Muscle of leg (tissue), 11 donors: ENCODE data around the gene NUCKS1. TPM values are rescaled to one million over a fixed set of nuclear protein-coding genes. Genes with fewer than 3 reads are reported as not detected.
A peak's percentile ranks its signal among the peaks of the same experiment; 100 is the strongest.

ENCODE experiments used
- DNase-seq: peaks from one replicate; pipeline ENCODE4 v3.0.0; 2013
- H3K27ac ChIP-seq: one replicate; pipeline ENCODE4 v1.5.1; 2013; ENCODE audit warnings: mild to moderate bottlenecking, low read length, control low read depth
- H3K27me3 ChIP-seq: one replicate; pipeline ENCODE4 v1.6.1; 2013; ENCODE audit warnings: low read length; ENCODE audit not compliant: control insufficient read depth, insufficient read depth
- H3K36me3 ChIP-seq: one replicate; pipeline ENCODE4 v1.6.1; 2013; ENCODE audit warnings: low read length; ENCODE audit not compliant: control insufficient read depth, insufficient read depth
- H3K4me1 ChIP-seq: one replicate; pipeline ENCODE4 v1.6.1; 2013; ENCODE audit warnings: low read length; ENCODE audit not compliant: control insufficient read depth, insufficient read depth
- H3K4me3 ChIP-seq: one replicate; pipeline ENCODE4 v1.5.1; 2013; ENCODE audit warnings: low read length, control low read depth
- H3K9me3 ChIP-seq: replicated peaks from 2 replicates; pipeline ENCODE4 v1.6.1; 2013; ENCODE audit warnings: low read depth, low read length; ENCODE audit not compliant: control insufficient read depth
- WGBS: methylation state at CpG from one replicate; pipeline ENCODE4 v1.1.5; 2013; ENCODE audit warnings: missing lambda C conversion rate; ENCODE audit not compliant: insufficient coverage; 5-methylcytosine and 5-hydroxymethylcytosine counted together
- polyA plus RNA-seq, 8 donors: library from polyadenylated mRNA; unstranded; fragments of 120-200 nt; gene quantifications; one replicate each; pipeline versions ENCODE4 v1.2.1 to v1.2.3, GENCODE V29; 2013; ENCODE audit warnings: inconsistent platforms in 1 of 8, low replicate concordance in 1 of 8; ENCODE audit not compliant: insufficient read length in 8 of 8, insufficient read depth in 1 of 8
- total RNA-seq: library from RNA; stranded (reverse); fragments of 120-200 nt; gene quantifications from one replicate; pipeline ENCODE4 v1.2.4, GENCODE V29; 2013

The NUCKS1 gene
- total and polyA plus RNA-seq, 9 donors = 160 to 284 (median 240) TPM

GRCh38 chr1:205704903-205705302, 45.1 kb downstream of the NUCKS1 start:
- peaks cover 4% of the 10 kb centered on the region for H3K36me3 ChIP-seq
- no peak overlapping the region for H3K27ac ChIP-seq
- H3K27me3 ChIP-seq = no peaks in the 10 kb centered on the region
- H3K9me3 ChIP-seq = no peaks in the 10 kb centered on the region
- no CpG with 5 or more reads among the region's 2 CpGs for WGBS
- peaks cover 26% of the 10 kb centered on the region for H3K4me1 ChIP-seq
- H3K4me3 ChIP-seq = no peak overlapping the region
- peak; percentile 45 for DNase-seq

GRCh38 chr1:205703072-205703471, 46.9 kb downstream of the NUCKS1 start:
- Histone ChIP-seq H3K4me3 (no peak overlapping the region), H3K27me3 (no peaks in the 10 kb centered on the region), H3K9me3 (no peaks in the 10 kb centered on the region), H3K27ac (no peak overlapping the region), H3K4me1 (peaks cover 14% of the 10 kb centered on the region), H3K36me3 (peaks cover 2% of the 10 kb centered on the region)
- WGBS = no CpG with 5 or more reads among the region's 1 CpG
- no peak for DNase-seq

GRCh38 chr1:205701891-205702290, 48.1 kb downstream of the NUCKS1 start:
- no peak for DNase-seq
- WGBS = 46% methylated on average over 3 of the region's 4 CpGs

GRCh38 chr1:205701420-205701819, 48.6 kb downstream of the NUCKS1 start:
- peaks cover 14% of the 10 kb centered on the region for H3K4me1 ChIP-seq
- H3K27me3 ChIP-seq = no peaks in the 10 kb centered on the region
- H3K4me3 ChIP-seq = no peak overlapping the region
- peak overlapping the region; percentile 68 for H3K27ac ChIP-seq
- no peak for DNase-seq
- H3K36me3 ChIP-seq = peaks cover 2% of the 10 kb centered on the region
- H3K9me3 ChIP-seq = no peaks in the 10 kb centered on the region
- no CpG with 5 or more reads among the region's 2 CpGs for WGBS

More at GRCh38 chr1:205701891-205702290, 48.1 kb downstream of the NUCKS1 start:
- H3K27me3 ChIP-seq = no peaks in the 10 kb centered on the region
- H3K9me3 ChIP-seq = no peaks in the 10 kb centered on the region
- H3K27ac ChIP-seq = peak overlapping the region; percentile 9
- H3K36me3 ChIP-seq = peaks cover 2% of the 10 kb centered on the region
- H3K4me3 ChIP-seq = no peak overlapping the region
- peaks cover 14% of the 10 kb centered on the region for H3K4me1 ChIP-seq

- WGBS = 0% methylated on average over 1 of the region's 2 CpGs
- DNase-seq = peak; percentile 77
These were observed 49.0 kb downstream of the NUCKS1 start for GRCh38 chr1:205700865-205701401.

GRCh38 chr1:205699416-205699815, 50.6 kb downstream of the NUCKS1 start:
- H3K27ac ChIP-seq = no peak overlapping the region
- no peak for DNase-seq
- no peaks in the 10 kb centered on the region for H3K27me3 ChIP-seq
- H3K9me3 ChIP-seq = no peaks in the 10 kb centered on the region
- WGBS = 60% methylated on average over 1 of the region's 4 CpGs
- peaks cover 14% of the 10 kb centered on the region for H3K4me1 ChIP-seq
- H3K4me3 ChIP-seq = no peak overlapping the region
- H3K36me3 ChIP-seq = no peaks in the 10 kb centered on the region

More at GRCh38 chr1:205700865-205701401, 49.0 kb downstream of the NUCKS1 start:
- H3K27me3 ChIP-seq = no peaks in the 10 kb centered on the region
- no peaks in the 10 kb centered on the region for H3K9me3 ChIP-seq
- no peak overlapping the region for H3K4me3 ChIP-seq
- H3K4me1 ChIP-seq = peaks cover 14% of the 10 kb centered on the region
- H3K36me3 ChIP-seq = peaks cover 2% of the 10 kb centered on the region
- H3K27ac ChIP-seq = peak overlapping the region; percentile 68

- no peak for DNase-seq
- H3K27ac ChIP-seq = no peak overlapping the region
- H3K9me3 ChIP-seq = no peaks in the 10 kb centered on the region
- H3K4me3 ChIP-seq = no peak overlapping the region
- H3K4me1 ChIP-seq = peaks cover 14% of the 10 kb centered on the region
- H3K36me3 ChIP-seq = no peaks in the 10 kb centered on the region
- 80% methylated on average over 1 of the region's 4 CpGs for WGBS
- no peaks in the 10 kb centered on the region for H3K27me3 ChIP-seq
These were observed 51.1 kb downstream of the NUCKS1 start for GRCh38 chr1:205698921-205699320.

- H3K4me3 ChIP-seq = no peak overlapping the region
- H3K9me3 ChIP-seq = no peaks in the 10 kb centered on the region
- peaks cover 3% of the 10 kb centered on the region for H3K4me1 ChIP-seq
- DNase-seq = no peak
- H3K27me3 ChIP-seq = no peaks in the 10 kb centered on the region
- H3K27ac ChIP-seq = no peak overlapping the region
- no peaks in the 10 kb centered on the region for H3K36me3 ChIP-seq
- WGBS = 30% methylated on average over 4 of the region's 12 CpGs
These were observed 56.5 kb downstream of the NUCKS1 start for GRCh38 chr1:205693421-205693991.

GRCh38 chr1:205692423-205692822, 57.6 kb downstream of the NUCKS1 start:
- Histone ChIP-seq H3K36me3 (no peaks in the 10 kb centered on the region), H3K27me3 (peaks cover 4% of the 10 kb centered on the region), H3K9me3 (no peaks in the 10 kb centered on the region), H3K4me3 (no peak overlapping the region), H3K27ac (no peak overlapping the region), H3K4me1 (peaks cover 3% of the 10 kb centered on the region)
- 89% methylated on average over 4 of the region's 6 CpGs for WGBS
- DNase-seq = no peak

- H3K27me3 ChIP-seq = peaks cover 5% of the 10 kb centered on the region
- WGBS = 96% methylated on average over 3 of the region's 8 CpGs
These were observed 59.7 kb downstream of the NUCKS1 start for GRCh38 chr1:205690122-205690756.

More at GRCh38 chr1:205690122-205690756, 59.7 kb downstream of the NUCKS1 start:
- no peak overlapping the region for H3K4me3 ChIP-seq
- H3K36me3 ChIP-seq = no peaks in the 10 kb centered on the region
- H3K9me3 ChIP-seq = no peaks in the 10 kb centered on the region
- H3K4me1 ChIP-seq = peaks cover 3% of the 10 kb centered on the region
- DNase-seq = no peak
- no peak overlapping the region for H3K27ac ChIP-seq
